A549 (cell line): ENCODE results near the gene CD80.
"Not testable (repeated sequence)": the region's sequence is repeated elsewhere in the genome, so short reads cannot be mapped to it uniquely, and the experiment has no call there.

Experiments used
- PHF8 ChIP-seq: fragments of 200-600 bp; sonication (generic); IDR thresholded peaks from 2 replicates; pipeline ENCODE4 v1.6.1; 2016; ENCODE audit warnings: low read depth, mild to moderate bottlenecking, antibody characterized with exemption, moderate library complexity, borderline replicate concordance
- RCOR1 ChIP-seq: fragments of 150-350 bp; IDR thresholded peaks from 2 replicates; pipeline ENCODE4 v1.6.1; 2014; ENCODE audit warnings: antibody characterized with exemption, low read length, low read depth

GRCh38 chr3:119563334-119563733, 3.9 kb upstream of the CD80 start:
- not testable (repeated sequence) for TF ChIP-seq RCOR1, PHF8
